WTC11 (cell line): ENCODE data around the gene ZNF175. TPM values are rescaled to one million over a fixed set of nuclear protein-coding genes. Genes with fewer than 3 reads are reported as not detected.

Source experiments
- ATAC-seq: fragments of 200-7000 bp; cut with Tn5 transposase; 2 replicates; pipeline ENCODE4 v1.10.0; 2021; ENCODE audit warnings: mild to moderate bottlenecking, moderate library complexity
- CTCF ChIA-PET: fragments of 300-600 bp; sonication (Branson Sonifier 250); formaldehyde crosslinking; loops from one replicate; lab custom pipeline; 2021; ENCODE audit warnings: antibody characterized with exemption; lab: Charles Lee
- POLR2A ChIA-PET: fragments of 350-600 bp; sonication (Branson Sonifier 250); formaldehyde crosslinking; loops from one replicate; lab custom pipeline; 2021; ENCODE audit warnings: antibody characterized with exemption; lab: Charles Lee
- DNase-seq: peaks from one replicate; pipeline ENCODE4 v3.0.0; 2021; ENCODE audit warnings: low spot score
- H3K27ac Mint-ChIP-seq: 2 replicates; pipeline ENCODE4 v1.8.0; 2021; ENCODE audit warnings: mixed read lengths
- H3K27me3 Mint-ChIP-seq: 2 replicates; pipeline ENCODE4 v1.8.0; 2021; ENCODE audit warnings: low read depth, mild to moderate bottlenecking, moderate library complexity, mixed read lengths
- H3K36me3 Mint-ChIP-seq: 2 replicates; pipeline ENCODE4 v1.8.0; 2021; ENCODE audit warnings: mixed read lengths
- H3K4me1 Mint-ChIP-seq: 2 replicates; pipeline ENCODE4 v1.8.0; 2022; ENCODE audit warnings: mixed read lengths
- H3K4me3 Mint-ChIP-seq: 2 replicates; pipeline ENCODE4 v1.8.0; 2021; ENCODE audit warnings: mild to moderate bottlenecking, moderate library complexity, mixed read lengths
- H3K9me3 Mint-ChIP-seq: 2 replicates; pipeline ENCODE4 v1.8.0; 2021; ENCODE audit warnings: mixed read lengths
- ATF6 ChIP-seq: sonication (generic); formaldehyde crosslinking; IDR thresholded peaks from 2 replicates; pipeline ENCODE4 v1.8.1; 2023; ENCODE audit warnings: mild to moderate bottlenecking, missing genetic modification reagents
- EMX1 ChIP-seq: fragments of 250-450 bp; sonication (Bioruptor Pico); IDR thresholded peaks from 2 replicates; pipeline ENCODE4 v1.8.0; 2021; ENCODE audit warnings: mild to moderate bottlenecking
- ESRRA ChIP-seq: sonication (generic); formaldehyde crosslinking; IDR thresholded peaks from 2 replicates; pipeline ENCODE4 v1.8.1; 2022; ENCODE audit warnings: mild to moderate bottlenecking, missing genetic modification reagents, borderline replicate concordance
- FOXJ3 ChIP-seq: sonication (generic); formaldehyde crosslinking; IDR thresholded peaks from 2 replicates; pipeline ENCODE4 v1.9.0; 2021; ENCODE audit warnings: missing genetic modification reagents, mild to moderate bottlenecking, borderline replicate concordance
- IRF2 ChIP-seq: sonication (generic); formaldehyde crosslinking; IDR thresholded peaks from 2 replicates; pipeline ENCODE4 v1.8.0; 2022; ENCODE audit warnings: low read depth, missing genetic modification reagents, borderline replicate concordance
- JAZF1 ChIP-seq: fragments of 250-450 bp; sonication (Bioruptor Pico); IDR thresholded peaks from 2 replicates; pipeline ENCODE4 v1.9.0; 2021; ENCODE audit warnings: moderate library complexity, mild to moderate bottlenecking, inconsistent platforms
- NFE2L1 ChIP-seq: sonication (generic); formaldehyde crosslinking; IDR thresholded peaks from 2 replicates; pipeline ENCODE4 v1.8.1; 2023; ENCODE audit warnings: missing genetic modification reagents
- OVOL2 ChIP-seq: fragments of 250-450 bp; sonication (Bioruptor Pico); IDR thresholded peaks from 2 replicates; pipeline ENCODE4 v1.9.0; 2021; ENCODE audit warnings: mild to moderate bottlenecking, borderline replicate concordance
- PREB ChIP-seq: sonication (generic); formaldehyde crosslinking; IDR thresholded peaks from 2 replicates; pipeline ENCODE4 v1.8.1; 2022; ENCODE audit warnings: mild to moderate bottlenecking, missing genetic modification reagents, moderate library complexity, borderline replicate concordance
- RORB ChIP-seq: fragments of 250-450 bp; sonication (Bioruptor Pico); IDR thresholded peaks from 2 replicates; pipeline ENCODE4 v1.9.0; 2021; ENCODE audit warnings: mild to moderate bottlenecking
- SOX15 ChIP-seq: fragments of 250-450 bp; sonication (Bioruptor Pico); IDR thresholded peaks from 2 replicates; pipeline ENCODE4 v1.9.0; 2021; ENCODE audit warnings: mild to moderate bottlenecking
- ZNF138 ChIP-seq: sonication (generic); formaldehyde crosslinking; conservative IDR thresholded peaks from 2 replicates; pipeline ENCODE4 v1.8.1; 2022; ENCODE audit warnings: mild to moderate bottlenecking, moderate library complexity, missing genetic modification reagents
- ZNF232 ChIP-seq: sonication (generic); formaldehyde crosslinking; IDR thresholded peaks from 2 replicates; pipeline ENCODE4 v1.8.0; 2022; ENCODE audit warnings: mild to moderate bottlenecking, missing genetic modification reagents
- ZNF425 ChIP-seq: fragments of 250-450 bp; sonication (Bioruptor Pico); conservative IDR thresholded peaks from 2 replicates; pipeline ENCODE4 v1.9.0; 2021; ENCODE audit warnings: mild to moderate bottlenecking
- ZNF671 ChIP-seq: fragments of 250-450 bp; sonication (Bioruptor Pico); IDR thresholded peaks from 2 replicates; pipeline ENCODE4 v1.8.0; 2021; ENCODE audit warnings: mild to moderate bottlenecking
- total RNA-seq: library from RNA; stranded (reverse); gene quantifications from 3 replicates; pipeline ENCODE4 v1.2.3, GENCODE V29; 2021
- TF ChIP-seq, protein P1 (sequence below): sonication (generic); formaldehyde crosslinking; IDR thresholded peaks from 2 replicates; pipeline ENCODE4 v1.8.1; 2023; ENCODE audit warnings: mild to moderate bottlenecking, missing genetic modification reagents, borderline replicate concordance
- TF ChIP-seq, protein P2 (sequence below): sonication (generic); formaldehyde crosslinking; IDR thresholded peaks from 2 replicates; pipeline ENCODE4 v1.8.0; 2023; ENCODE audit warnings: missing genetic modification reagents
- TF ChIP-seq, protein P3 (sequence below): sonication (generic); formaldehyde crosslinking; IDR thresholded peaks from 2 replicates; pipeline ENCODE4 v1.8.1; 2022; ENCODE audit warnings: low read depth, mild to moderate bottlenecking, moderate library complexity, missing genetic modification reagents, borderline replicate concordance
- TF ChIP-seq, protein P4 (sequence below): fragments of 200-600 bp; IDR thresholded peaks from 2 replicates; pipeline ENCODE4 v1.8.0; 2022; ENCODE audit warnings: antibody characterized with exemption

The ZNF175 gene
- total RNA-seq, 1 experiment from 2014 or later: 10.9 TPM

- TF ChIP-seq, protein P1, sequence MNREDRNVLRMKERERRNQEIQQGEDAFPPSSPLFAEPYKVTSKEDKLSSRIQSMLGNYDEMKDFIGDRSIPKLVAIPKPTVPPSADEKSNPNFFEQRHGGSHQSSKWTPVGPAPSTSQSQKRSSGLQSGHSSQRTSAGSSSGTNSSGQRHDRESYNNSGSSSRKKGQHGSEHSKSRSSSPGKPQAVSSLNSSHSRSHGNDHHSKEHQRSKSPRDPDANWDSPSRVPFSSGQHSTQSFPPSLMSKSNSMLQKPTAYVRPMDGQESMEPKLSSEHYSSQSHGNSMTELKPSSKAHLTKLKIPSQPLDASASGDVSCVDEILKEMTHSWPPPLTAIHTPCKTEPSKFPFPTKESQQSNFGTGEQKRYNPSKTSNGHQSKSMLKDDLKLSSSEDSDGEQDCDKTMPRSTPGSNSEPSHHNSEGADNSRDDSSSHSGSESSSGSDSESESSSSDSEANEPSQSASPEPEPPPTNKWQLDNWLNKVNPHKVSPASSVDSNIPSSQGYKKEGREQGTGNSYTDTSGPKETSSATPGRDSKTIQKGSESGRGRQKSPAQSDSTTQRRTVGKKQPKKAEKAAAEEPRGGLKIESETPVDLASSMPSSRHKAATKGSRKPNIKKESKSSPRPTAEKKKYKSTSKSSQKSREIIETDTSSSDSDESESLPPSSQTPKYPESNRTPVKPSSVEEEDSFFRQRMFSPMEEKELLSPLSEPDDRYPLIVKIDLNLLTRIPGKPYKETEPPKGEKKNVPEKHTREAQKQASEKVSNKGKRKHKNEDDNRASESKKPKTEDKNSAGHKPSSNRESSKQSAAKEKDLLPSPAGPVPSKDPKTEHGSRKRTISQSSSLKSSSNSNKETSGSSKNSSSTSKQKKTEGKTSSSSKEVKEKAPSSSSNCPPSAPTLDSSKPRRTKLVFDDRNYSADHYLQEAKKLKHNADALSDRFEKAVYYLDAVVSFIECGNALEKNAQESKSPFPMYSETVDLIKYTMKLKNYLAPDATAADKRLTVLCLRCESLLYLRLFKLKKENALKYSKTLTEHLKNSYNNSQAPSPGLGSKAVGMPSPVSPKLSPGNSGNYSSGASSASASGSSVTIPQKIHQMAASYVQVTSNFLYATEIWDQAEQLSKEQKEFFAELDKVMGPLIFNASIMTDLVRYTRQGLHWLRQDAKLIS (CRISPR knock-in tag): no peak
Measured at GRCh38 chr19:51548213-51548651, 22.9 kb upstream of the ZNF175 start (continued).

DNA sequence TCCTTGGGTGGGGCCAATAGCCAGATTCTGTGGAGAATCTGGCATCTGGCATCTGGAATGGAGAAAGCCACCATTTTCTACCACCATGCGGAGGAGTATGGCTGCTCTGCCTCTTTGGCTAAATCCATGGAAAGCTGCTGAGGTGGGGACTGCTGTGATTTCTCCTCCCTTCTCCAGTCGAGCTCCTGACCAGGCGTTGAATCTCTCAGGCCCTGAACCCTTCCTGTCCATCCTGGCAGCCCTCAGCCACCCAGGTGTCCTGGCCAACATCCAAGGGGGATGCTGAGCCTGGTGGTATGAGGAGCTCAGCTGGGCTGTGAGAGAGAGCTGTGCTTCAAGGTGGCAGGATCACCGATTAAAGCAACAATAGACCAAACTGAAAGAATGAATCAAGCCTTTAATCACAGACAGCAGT, 22.2 kb upstream of the ZNF175 start:
- Mint-ChIP-seq H3K27me3 (peaks cover 61% of the 10 kb centered on the region), H3K36me3 (no peaks in the 10 kb centered on the region), H3K4me3 (no peak overlapping the region), H3K27ac (no peak overlapping the region), H3K9me3 (peaks cover 5% of the 10 kb centered on the region; the same call in 1 of the 2 replicates), H3K4me1 (peaks cover 6% of the 10 kb centered on the region)
- ATAC-seq (no peak), DNase-seq (no peak)
- ChIA-PET POLR2A (interaction anchor here (1.6 kb wide), 1 partner anchor 18 kb away, joined by 4 read pairs; the partner anchor contains the start of gene SIGLEC6), CTCF (no interaction called here)
- TF ChIP-seq ZNF138 (no peak), FOXJ3 (CRISPR knock-in tag) (no peak), ZNF671 (CRISPR knock-in tag) (no peak), OVOL2 (CRISPR knock-in tag) (no peak), NFE2L1 (no peak), PREB (CRISPR knock-in tag) (no peak), ZNF425 (no peak), ATF6 (CRISPR knock-in tag) (no peak), ZNF232 (CRISPR knock-in tag) (no peak), RORB (no peak), EMX1 (CRISPR knock-in tag) (no peak), JAZF1 (CRISPR knock-in tag) (no peak), ESRRA (no peak), SOX15 (CRISPR knock-in tag) (no peak), IRF2 (CRISPR knock-in tag) (no peak)
- TF ChIP-seq, protein P2, sequence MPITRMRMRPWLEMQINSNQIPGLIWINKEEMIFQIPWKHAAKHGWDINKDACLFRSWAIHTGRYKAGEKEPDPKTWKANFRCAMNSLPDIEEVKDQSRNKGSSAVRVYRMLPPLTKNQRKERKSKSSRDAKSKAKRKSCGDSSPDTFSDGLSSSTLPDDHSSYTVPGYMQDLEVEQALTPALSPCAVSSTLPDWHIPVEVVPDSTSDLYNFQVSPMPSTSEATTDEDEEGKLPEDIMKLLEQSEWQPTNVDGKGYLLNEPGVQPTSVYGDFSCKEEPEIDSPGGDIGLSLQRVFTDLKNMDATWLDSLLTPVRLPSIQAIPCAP: no peak
- TF ChIP-seq, protein P3, sequence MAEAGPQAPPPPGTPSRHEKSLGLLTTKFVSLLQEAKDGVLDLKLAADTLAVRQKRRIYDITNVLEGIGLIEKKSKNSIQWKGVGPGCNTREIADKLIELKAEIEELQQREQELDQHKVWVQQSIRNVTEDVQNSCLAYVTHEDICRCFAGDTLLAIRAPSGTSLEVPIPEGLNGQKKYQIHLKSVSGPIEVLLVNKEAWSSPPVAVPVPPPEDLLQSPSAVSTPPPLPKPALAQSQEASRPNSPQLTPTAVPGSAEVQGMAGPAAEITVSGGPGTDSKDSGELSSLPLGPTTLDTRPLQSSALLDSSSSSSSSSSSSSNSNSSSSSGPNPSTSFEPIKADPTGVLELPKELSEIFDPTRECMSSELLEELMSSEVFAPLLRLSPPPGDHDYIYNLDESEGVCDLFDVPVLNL (CRISPR knock-in tag): no peak
- TF ChIP-seq, protein P4, sequence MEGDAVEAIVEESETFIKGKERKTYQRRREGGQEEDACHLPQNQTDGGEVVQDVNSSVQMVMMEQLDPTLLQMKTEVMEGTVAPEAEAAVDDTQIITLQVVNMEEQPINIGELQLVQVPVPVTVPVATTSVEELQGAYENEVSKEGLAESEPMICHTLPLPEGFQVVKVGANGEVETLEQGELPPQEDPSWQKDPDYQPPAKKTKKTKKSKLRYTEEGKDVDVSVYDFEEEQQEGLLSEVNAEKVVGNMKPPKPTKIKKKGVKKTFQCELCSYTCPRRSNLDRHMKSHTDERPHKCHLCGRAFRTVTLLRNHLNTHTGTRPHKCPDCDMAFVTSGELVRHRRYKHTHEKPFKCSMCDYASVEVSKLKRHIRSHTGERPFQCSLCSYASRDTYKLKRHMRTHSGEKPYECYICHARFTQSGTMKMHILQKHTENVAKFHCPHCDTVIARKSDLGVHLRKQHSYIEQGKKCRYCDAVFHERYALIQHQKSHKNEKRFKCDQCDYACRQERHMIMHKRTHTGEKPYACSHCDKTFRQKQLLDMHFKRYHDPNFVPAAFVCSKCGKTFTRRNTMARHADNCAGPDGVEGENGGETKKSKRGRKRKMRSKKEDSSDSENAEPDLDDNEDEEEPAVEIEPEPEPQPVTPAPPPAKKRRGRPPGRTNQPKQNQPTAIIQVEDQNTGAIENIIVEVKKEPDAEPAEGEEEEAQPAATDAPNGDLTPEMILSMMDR: no peak
- TF ChIP-seq, protein P1 (CRISPR knock-in tag): no peak
